ENCODE data around the gene CFAP157.

Gene CFAP157

GRCh38 chr9:127693697-127694096 is 13.1 kb upstream of the CFAP157 start:
- DNase-seq = no peak

- peak; percentile 55 for DNase-seq
Observed at GRCh38 chr9:127694890-127695720, 11.7 kb upstream of the CFAP157 start.

- no peak for DNase-seq
Observed at GRCh38 chr9:127697575-127697974, 9.2 kb upstream of the CFAP157 start.

GRCh38 chr9:127698386-127698785 is 8.4 kb upstream of the CFAP157 start:
- DNase-seq = no peak

GRCh38 chr9:127698985-127699670 is 7.7 kb upstream of the CFAP157 start:
- peak; percentile 97 for DNase-seq

- no peak for DNase-seq
Observed at GRCh38 chr9:127700140-127700539, 6.6 kb upstream of the CFAP157 start.

- no peak for DNase-seq
Observed at GRCh38 chr9:127700594-127701255, 6.1 kb upstream of the CFAP157 start.

- no peak for DNase-seq
Observed at GRCh38 chr9:127703289-127703946, 3.4 kb upstream of the CFAP157 start.

- DNase-seq = no peak
Observed at GRCh38 chr9:127705577-127706379, 1.0 kb upstream of the CFAP157 start.

- DNase-seq = no peak
Observed at GRCh38 chr9:127707766-127708165, 978 bp downstream of the CFAP157 start.

- DNase-seq = no peak
Observed at GRCh38 chr9:127708952-127709587, 2.3 kb downstream of the CFAP157 start.

GRCh38 chr9:127710204-127710783 is 3.5 kb downstream of the CFAP157 start:
- no peak for DNase-seq

GRCh38 chr9:127711226-127711701 is 4.5 kb downstream of the CFAP157 start:
- DNase-seq = no peak

GRCh38 chr9:127711831-127712274 is 5.1 kb downstream of the CFAP157 start:
- no peak for DNase-seq

GRCh38 chr9:127712371-127712770 is 5.6 kb downstream of the CFAP157 start:
- no peak for DNase-seq

GRCh38 chr9:127712867-127713266 is 6.1 kb downstream of the CFAP157 start:
- no peak for DNase-seq

GRCh38 chr9:127714020-127714750 is 7.4 kb downstream of the CFAP157 start:
- no peak for DNase-seq

GRCh38 chr9:127714951-127715469 is 8.2 kb downstream of the CFAP157 start:
- peak; percentile 23 for DNase-seq

- peak; percentile 97 for DNase-seq
Observed at GRCh38 chr9:127715470-127716337, 8.9 kb downstream of the CFAP157 start, which contains the start of the genes PTRH1 and TTC16. Gene PTRH1 (minus strand): TSS chr9:127715663. CDS start chr9:127715639, 24 bp downstream. Gene TTC16 (plus strand): TSS chr9:127716079. CDS start chr9:127716146, 67 bp downstream.
